ENCODE measurements around the gene FRAT2. TPM values are rescaled to one million over a fixed set of nuclear protein-coding genes. Genes with fewer than 3 reads are reported as not detected.

FRAT2 gene
- total RNA-seq, 1 donor from 2014 or later = 20.4 TPM

DNA sequence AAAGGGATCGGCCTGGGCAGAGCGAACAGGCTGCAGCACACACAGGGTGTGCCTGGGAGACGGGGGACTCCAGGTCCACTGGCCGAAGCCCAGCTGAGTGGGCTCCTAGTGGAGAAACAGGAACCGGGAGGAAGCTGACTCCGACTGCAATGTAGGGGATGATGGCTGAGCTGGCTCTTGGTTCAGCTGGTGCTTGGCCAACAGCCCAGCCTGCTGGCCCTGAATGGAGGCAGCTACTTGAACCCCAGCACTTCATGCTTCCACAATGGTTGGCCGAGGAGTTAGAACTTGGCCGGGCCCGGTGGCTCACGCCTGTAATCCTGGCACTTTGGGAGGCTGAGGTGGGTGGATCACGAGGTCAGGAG is 27.0 kb upstream of the FRAT2 start:
- Histone ChIP-seq H3K27me3 (no peaks in the 10 kb centered on the region), H3K27ac (no peak overlapping the region), H3K4me3 (no peak overlapping the region), H3K4me1 (no peaks in the 10 kb centered on the region), H3K9me3 (no peaks in the 10 kb centered on the region), H3K36me3 (peaks cover 8% of the 10 kb centered on the region)
- ATAC-seq (no peak), DNase-seq (no peak)
- intact Hi-C loops (cut with DNase I) = no loop called here
- TF ChIP-seq, protein P1, sequence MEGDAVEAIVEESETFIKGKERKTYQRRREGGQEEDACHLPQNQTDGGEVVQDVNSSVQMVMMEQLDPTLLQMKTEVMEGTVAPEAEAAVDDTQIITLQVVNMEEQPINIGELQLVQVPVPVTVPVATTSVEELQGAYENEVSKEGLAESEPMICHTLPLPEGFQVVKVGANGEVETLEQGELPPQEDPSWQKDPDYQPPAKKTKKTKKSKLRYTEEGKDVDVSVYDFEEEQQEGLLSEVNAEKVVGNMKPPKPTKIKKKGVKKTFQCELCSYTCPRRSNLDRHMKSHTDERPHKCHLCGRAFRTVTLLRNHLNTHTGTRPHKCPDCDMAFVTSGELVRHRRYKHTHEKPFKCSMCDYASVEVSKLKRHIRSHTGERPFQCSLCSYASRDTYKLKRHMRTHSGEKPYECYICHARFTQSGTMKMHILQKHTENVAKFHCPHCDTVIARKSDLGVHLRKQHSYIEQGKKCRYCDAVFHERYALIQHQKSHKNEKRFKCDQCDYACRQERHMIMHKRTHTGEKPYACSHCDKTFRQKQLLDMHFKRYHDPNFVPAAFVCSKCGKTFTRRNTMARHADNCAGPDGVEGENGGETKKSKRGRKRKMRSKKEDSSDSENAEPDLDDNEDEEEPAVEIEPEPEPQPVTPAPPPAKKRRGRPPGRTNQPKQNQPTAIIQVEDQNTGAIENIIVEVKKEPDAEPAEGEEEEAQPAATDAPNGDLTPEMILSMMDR (IDR thresholded peaks at IDR 0.05) = no peak

DNA sequence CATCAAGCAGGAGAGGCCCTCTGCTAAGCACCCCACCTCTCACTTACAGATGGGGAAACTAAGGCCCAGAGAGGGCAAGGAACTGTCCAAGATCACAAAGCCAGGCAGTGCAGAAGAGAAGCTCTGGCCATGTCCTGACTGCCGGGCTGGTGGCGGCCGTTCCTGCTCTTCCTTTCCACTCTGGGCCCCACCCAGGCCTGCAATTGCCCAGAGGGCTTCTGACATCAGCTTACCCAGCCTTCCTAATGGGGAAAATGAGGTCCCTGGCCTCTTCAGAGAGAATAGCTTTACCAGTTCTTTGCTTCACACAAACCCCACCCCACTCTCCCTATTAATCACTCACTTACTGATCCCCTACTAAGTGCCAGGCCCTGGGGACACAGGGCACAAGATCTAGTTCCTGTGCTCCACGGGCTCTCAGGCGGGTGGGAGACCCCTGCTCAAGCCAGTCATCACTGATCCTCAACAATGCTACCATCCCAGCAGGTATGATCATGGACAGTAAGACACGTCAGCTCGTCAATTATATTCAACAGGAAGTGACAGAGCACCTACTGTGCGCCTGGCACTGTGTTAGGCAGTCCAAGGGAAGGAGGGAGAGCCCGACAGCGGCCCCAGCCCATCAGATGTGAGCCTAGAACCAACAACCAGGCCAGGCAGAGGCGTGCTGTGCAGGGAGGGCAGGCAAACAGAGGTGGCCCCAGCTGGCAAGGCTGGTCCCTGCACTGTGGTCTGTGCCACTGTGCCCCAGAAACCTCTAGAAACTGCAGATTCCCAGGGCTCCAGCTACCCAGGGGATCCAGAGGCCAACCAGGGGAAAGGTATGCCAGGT is 26.4 kb upstream of the FRAT2 start:
- Histone ChIP-seq H3K27me3 (no peaks in the 10 kb centered on the region), H3K36me3 (peaks cover 8% of the 10 kb centered on the region), H3K27ac (no peak overlapping the region), H3K9me3 (no peaks in the 10 kb centered on the region), H3K4me3 (no peak overlapping the region), H3K4me1 (peaks cover 5% of the 10 kb centered on the region)
- no peak for ATAC-seq
- intact Hi-C loops (cut with DNase I) = no loop called here
- DNase-seq = no peak
- TF ChIP-seq, protein P1 (IDR thresholded peaks at IDR 0.05) = no peak

DNA sequence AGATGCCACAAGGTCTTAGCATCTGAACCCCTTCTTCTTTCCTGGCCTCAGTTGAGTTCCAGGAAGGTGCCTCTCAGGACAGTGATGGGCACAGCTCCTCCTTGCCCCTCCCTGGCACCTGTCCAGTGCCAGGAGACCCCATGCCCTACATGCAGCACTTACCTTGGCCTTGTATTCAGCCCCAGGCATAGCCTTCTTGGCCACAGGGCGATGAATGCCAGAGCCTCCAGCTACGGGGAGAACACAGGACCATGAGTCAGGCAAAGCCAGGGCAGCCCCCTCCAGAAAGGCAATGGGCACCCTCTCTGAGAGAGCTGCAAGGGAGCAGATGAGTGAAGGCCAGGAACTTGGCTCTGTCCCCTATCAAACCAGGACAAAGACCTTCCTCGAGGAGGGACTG is 24.3 kb upstream of the FRAT2 start:
- no peaks in the 10 kb centered on the region for H3K36me3 ChIP-seq
- H3K9me3 ChIP-seq = no peaks in the 10 kb centered on the region
- peaks cover 8% of the 10 kb centered on the region for H3K4me1 ChIP-seq
- H3K27ac ChIP-seq = no peak overlapping the region
- ATAC-seq (no peak), DNase-seq (no peak)
- H3K4me3 ChIP-seq = no peak overlapping the region
- no peaks in the 10 kb centered on the region for H3K27me3 ChIP-seq
- intact Hi-C loops (cut with DNase I) = no loop called here
- TF ChIP-seq, protein P1 (IDR thresholded peaks at IDR 0.05) = no peak

DNA sequence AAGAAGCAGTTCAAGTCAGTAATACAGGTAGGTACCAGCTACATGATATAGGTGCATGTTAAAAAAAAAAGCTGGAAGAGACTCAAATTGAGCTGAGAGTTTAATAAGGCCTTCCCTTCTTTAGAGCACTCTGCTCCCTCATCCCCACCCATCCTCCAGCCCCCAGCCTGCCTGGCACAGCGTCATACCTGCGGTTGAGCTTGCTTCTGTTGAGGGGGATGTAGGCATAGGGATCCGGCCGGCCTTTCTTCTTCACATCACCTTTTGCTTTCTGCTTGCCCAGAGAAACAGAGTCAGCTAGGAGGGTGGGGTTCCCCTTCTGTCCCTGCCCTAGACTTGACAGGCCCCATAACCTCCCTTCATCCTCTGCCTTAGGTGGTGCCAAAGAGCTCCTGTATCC is 23.8 kb upstream of the FRAT2 start:
- intact Hi-C loops (cut with DNase I) = no loop called here
- no peaks in the 10 kb centered on the region for H3K36me3 ChIP-seq
- no peaks in the 10 kb centered on the region for H3K9me3 ChIP-seq
- H3K4me3 ChIP-seq = no peak overlapping the region
- TF ChIP-seq, protein P1 (IDR thresholded peaks at IDR 0.05) = no peak
- no peak for ATAC-seq
- no peaks in the 10 kb centered on the region for H3K27me3 ChIP-seq
- H3K4me1 ChIP-seq = peaks cover 8% of the 10 kb centered on the region
- no peak overlapping the region for H3K27ac ChIP-seq
- no peak for DNase-seq

DNA sequence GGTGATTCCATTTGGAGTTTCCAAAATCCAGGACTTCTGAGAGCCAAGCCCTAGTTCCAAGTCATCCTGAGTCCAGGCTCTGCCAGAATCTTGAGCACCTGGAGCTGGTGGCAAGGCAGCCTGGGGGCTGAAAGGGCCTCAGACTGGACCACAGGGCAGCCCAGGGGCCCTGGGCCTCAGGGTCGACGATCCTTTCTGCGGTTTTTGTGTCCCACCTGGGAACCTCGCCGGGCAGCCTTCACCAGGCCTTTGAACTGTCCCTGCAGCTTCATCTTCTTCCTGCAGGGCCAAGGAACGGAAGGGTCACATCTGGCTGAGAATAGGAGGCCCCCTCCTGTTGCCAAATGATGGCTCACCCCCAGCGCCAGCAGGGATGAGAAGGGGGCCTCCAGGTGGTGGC is 22.4 kb upstream of the FRAT2 start:
- no peak overlapping the region for H3K27ac ChIP-seq
- no peak for DNase-seq

More for the DNA sequence above, 22.4 kb upstream of the FRAT2 start:
- TF ChIP-seq, protein P1 (IDR thresholded peaks at IDR 0.05) = no peak
- ATAC-seq = no peak
- Histone ChIP-seq H3K9me3 (no peaks in the 10 kb centered on the region), H3K36me3 (no peaks in the 10 kb centered on the region), H3K4me1 (peaks cover 8% of the 10 kb centered on the region), H3K27me3 (no peaks in the 10 kb centered on the region), H3K4me3 (no peak overlapping the region)
- intact Hi-C loops (cut with DNase I) = no loop called here

Measured in upper lobe of right lung (tissue), 1 donor.